HL-60 (cell line): ENCODE data around the gene TRIM17.

ENCODE experiments used
- DNase-seq, 2 experiments: peaks; one replicate each; pipeline ENCODE4 v3.0.0-alpha.2; 2010 to 2020; ENCODE audit warnings: low read depth in 1 of 2, low spot score in 1 of 2
- H3K27ac ChIP-seq: fragments of 250-450 bp; sonication (Bioruptor Pico); replicated peaks from 2 replicates; pipeline ENCODE4 v1.5.1; 2020; ENCODE audit warnings: mild to moderate bottlenecking, moderate library complexity
- H3K27me3 ChIP-seq: fragments of 250-450 bp; sonication (Bioruptor Pico); 2 replicates; pipeline ENCODE4 v1.5.1; 2021; ENCODE audit warnings: mild to moderate bottlenecking, moderate library complexity; ENCODE audit not compliant: insufficient read depth, poor library complexity, severe bottlenecking
- H3K4me3 ChIP-seq: replicated peaks from 2 replicates; pipeline ENCODE4 v1.5.1; 2011; ENCODE audit warnings: mild to moderate bottlenecking, control low read depth, low read length; ENCODE audit not compliant: insufficient read depth
- GABPA ChIP-seq: IDR thresholded peaks from 2 replicates; pipeline ENCODE4 v1.6.1; 2012; ENCODE audit warnings: low read depth
- POLR2AphosphoS5 ChIP-seq: IDR thresholded peaks from 2 replicates; pipeline ENCODE4 v1.6.1; 2012; ENCODE audit warnings: low read depth
- SPI1 ChIP-seq: IDR thresholded peaks from 2 replicates; pipeline ENCODE4 v1.6.1; 2012; ENCODE audit warnings: low read depth, mild to moderate bottlenecking, borderline replicate concordance
- TF ChIP-seq, protein P1 (sequence below): IDR thresholded peaks from one replicate; pipeline ENCODE4 v1.5.1; 2011; ENCODE audit warnings: low read length, control low read depth, inconsistent platforms; ENCODE audit not compliant: insufficient read depth
- TF ChIP-seq, protein P2 (sequence below): IDR thresholded peaks from 2 replicates; pipeline ENCODE4 v1.6.1; 2012; ENCODE audit warnings: low read depth; ENCODE audit not compliant: insufficient replicate concordance

Gene TRIM17

DNA sequence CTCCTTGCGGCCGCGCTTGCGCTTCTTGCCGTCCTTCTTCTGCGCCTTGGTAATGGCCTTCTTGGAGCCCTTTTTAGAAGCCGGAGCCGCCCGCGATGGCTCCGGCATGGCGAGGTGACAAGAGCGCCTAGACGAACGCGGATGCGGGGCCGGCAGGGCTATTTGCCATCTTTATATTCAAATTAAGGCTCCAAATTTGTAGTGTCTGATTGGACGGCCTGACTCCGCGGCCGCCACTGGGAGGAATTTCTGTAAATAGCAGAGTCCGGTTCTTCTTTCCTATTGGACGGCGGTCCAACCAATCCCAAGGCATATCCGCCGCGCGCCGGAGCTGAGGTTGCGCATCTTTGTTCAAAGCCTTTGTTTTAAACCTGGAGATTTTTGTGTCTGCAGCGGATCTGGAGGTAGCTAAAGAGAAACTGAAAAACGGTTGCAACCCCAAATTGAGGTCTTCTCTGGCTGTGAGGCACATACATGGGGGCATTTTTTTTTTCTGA is 47.9 kb upstream of the TRIM17 start:
- Histone ChIP-seq H3K27me3 (peaks cover 71% of the 10 kb centered on the region), H3K27ac (no peak overlapping the region), H3K4me3 (no peak overlapping the region)
- TF ChIP-seq GABPA (no peak), POLR2AphosphoS5 (no peak), SPI1 (no peak)
- TF ChIP-seq, protein P1, sequence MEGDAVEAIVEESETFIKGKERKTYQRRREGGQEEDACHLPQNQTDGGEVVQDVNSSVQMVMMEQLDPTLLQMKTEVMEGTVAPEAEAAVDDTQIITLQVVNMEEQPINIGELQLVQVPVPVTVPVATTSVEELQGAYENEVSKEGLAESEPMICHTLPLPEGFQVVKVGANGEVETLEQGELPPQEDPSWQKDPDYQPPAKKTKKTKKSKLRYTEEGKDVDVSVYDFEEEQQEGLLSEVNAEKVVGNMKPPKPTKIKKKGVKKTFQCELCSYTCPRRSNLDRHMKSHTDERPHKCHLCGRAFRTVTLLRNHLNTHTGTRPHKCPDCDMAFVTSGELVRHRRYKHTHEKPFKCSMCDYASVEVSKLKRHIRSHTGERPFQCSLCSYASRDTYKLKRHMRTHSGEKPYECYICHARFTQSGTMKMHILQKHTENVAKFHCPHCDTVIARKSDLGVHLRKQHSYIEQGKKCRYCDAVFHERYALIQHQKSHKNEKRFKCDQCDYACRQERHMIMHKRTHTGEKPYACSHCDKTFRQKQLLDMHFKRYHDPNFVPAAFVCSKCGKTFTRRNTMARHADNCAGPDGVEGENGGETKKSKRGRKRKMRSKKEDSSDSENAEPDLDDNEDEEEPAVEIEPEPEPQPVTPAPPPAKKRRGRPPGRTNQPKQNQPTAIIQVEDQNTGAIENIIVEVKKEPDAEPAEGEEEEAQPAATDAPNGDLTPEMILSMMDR = no peak
- TF ChIP-seq, protein P2, sequence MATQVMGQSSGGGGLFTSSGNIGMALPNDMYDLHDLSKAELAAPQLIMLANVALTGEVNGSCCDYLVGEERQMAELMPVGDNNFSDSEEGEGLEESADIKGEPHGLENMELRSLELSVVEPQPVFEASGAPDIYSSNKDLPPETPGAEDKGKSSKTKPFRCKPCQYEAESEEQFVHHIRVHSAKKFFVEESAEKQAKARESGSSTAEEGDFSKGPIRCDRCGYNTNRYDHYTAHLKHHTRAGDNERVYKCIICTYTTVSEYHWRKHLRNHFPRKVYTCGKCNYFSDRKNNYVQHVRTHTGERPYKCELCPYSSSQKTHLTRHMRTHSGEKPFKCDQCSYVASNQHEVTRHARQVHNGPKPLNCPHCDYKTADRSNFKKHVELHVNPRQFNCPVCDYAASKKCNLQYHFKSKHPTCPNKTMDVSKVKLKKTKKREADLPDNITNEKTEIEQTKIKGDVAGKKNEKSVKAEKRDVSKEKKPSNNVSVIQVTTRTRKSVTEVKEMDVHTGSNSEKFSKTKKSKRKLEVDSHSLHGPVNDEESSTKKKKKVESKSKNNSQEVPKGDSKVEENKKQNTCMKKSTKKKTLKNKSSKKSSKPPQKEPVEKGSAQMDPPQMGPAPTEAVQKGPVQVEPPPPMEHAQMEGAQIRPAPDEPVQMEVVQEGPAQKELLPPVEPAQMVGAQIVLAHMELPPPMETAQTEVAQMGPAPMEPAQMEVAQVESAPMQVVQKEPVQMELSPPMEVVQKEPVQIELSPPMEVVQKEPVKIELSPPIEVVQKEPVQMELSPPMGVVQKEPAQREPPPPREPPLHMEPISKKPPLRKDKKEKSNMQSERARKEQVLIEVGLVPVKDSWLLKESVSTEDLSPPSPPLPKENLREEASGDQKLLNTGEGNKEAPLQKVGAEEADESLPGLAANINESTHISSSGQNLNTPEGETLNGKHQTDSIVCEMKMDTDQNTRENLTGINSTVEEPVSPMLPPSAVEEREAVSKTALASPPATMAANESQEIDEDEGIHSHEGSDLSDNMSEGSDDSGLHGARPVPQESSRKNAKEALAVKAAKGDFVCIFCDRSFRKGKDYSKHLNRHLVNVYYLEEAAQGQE = no peak
- no peak for DNase-seq

DNA sequence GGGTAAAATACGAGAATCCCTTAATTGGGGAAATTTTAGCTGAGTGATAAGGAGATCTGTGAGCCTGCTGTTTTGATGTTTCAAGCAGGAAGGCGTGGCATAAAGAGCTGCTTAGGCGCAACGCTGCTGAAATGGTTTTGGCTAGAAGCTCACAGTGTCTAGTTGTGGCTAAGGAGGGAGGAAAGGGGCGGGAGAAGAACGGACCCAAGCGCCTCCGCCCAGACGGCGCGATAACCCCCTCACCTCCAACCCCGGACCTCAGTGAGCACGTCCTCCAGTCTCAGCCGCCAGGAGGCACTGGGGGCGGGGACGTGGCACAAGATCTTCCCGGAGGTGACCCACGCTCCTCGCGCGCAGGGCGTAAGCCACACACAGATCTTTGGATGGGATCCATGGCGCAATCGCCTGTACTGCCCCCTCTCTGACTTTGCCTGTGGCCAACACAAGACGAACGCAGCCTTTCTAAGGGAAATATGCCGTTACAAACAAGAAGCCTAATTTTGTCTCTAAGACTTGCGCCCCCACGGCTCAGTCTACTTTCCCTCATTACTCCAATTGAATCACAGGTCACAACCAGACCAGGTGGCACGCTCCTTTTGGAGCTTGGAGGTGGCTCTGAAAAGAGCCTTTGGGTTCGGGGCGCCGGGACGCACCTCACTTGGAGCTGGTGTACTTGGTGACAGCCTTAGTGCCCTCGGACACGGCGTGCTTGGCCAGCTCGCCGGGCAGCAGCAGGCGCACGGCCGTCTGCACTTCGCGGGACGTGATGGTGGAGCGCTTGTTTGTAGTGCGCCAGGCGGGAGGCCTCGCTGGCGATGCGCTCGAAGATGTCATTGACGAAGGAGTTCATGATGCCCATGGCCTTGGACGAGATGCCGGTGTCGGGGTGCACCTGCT is 47.1 kb upstream of the TRIM17 start:
- Histone ChIP-seq H3K27me3 (peaks cover 65% of the 10 kb centered on the region), H3K4me3 (peak overlapping the region; percentile 19), H3K27ac (no peak overlapping the region)
- peak in 1 of 2 experiments; percentile 17 for DNase-seq
- TF ChIP-seq POLR2AphosphoS5 = no peak
- no peak for TF ChIP-seq SPI1
- TF ChIP-seq, protein P1 = no peak
- TF ChIP-seq GABPA = no peak
- TF ChIP-seq, protein P2 = no peak

DNA sequence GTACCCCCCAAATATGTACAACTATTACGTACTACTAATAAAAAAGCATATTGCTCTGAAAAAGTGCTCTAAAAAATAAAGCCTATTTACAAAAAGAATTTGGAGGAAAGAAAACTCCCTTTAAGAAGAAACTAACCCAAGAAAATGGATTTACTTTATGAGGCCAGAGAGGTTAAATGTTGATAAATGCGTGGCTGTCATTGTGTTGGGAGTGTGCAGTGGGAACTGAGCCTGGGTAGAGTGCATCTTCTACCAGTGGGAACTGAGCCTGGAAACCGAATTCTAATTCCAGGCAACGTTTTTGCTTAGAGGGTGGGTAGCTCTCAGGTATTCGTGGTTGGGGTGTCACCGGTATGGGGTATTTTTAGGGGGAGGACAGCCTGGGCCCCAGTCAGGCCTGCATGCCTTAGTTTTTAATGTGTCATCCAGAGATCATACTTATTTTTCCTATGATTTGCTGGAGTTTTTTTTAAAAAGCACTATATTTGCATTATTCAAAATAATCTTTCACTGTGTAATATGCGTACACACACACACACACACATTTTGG is 46.4 kb upstream of the TRIM17 start:
- TF ChIP-seq, protein P1 = no peak
- TF ChIP-seq SPI1 (no peak), GABPA (no peak), POLR2AphosphoS5 (no peak)
- TF ChIP-seq, protein P2 = no peak
- DNase-seq = no peak
- Histone ChIP-seq H3K27me3 (peaks cover 62% of the 10 kb centered on the region), H3K27ac (no peak overlapping the region), H3K4me3 (no peak overlapping the region)
